Pons (tissue), 1 donor: ENCODE results near the gene SIGLEC15.
"Not testable (repeated sequence)": the region's sequence is repeated elsewhere in the genome, so short reads cannot be mapped to it uniquely, and the experiment has no call there.

ENCODE experiments used
- DNase-seq: peaks from one replicate; pipeline ENCODE4 v3.0.0-alpha.2; 2016; ENCODE audit warnings: low spot score

SIGLEC15 gene

GRCh38 chr18:45825258-45826044 is at the start of gene SIGLEC15:
SIGLEC15 (plus strand) TSS chr18:45825675; CDS start chr18:45825729, 54 bp downstream.
- DNase-seq = no peak

- no peak for DNase-seq
Observed at GRCh38 chr18:45775743-45776142, 49.7 kb upstream of the SIGLEC15 start.

GRCh38 chr18:45777393-45777792 is 48.1 kb upstream of the SIGLEC15 start:
- no peak for DNase-seq

GRCh38 chr18:45780568-45780967 is 44.9 kb upstream of the SIGLEC15 start:
- DNase-seq = no peak

- no peak for DNase-seq
Observed at GRCh38 chr18:45782662-45783061, 42.8 kb upstream of the SIGLEC15 start.

GRCh38 chr18:45783097-45784075 is 42.1 kb upstream of the SIGLEC15 start:
- no peak for DNase-seq

- DNase-seq = no peak
Observed at GRCh38 chr18:45785134-45785533, 40.3 kb upstream of the SIGLEC15 start.

- DNase-seq = no peak
Observed at GRCh38 chr18:45786941-45787340, 38.5 kb upstream of the SIGLEC15 start.

- no peak for DNase-seq
Observed at GRCh38 chr18:45787346-45787745, 38.1 kb upstream of the SIGLEC15 start.

- no peak for DNase-seq
Observed at GRCh38 chr18:45788861-45789260, 36.6 kb upstream of the SIGLEC15 start.

GRCh38 chr18:45792506-45793263 is 32.8 kb upstream of the SIGLEC15 start:
- DNase-seq = no peak

- no peak for DNase-seq
Observed at GRCh38 chr18:45793264-45793965, 32.1 kb upstream of the SIGLEC15 start.

GRCh38 chr18:45801416-45802004 is 24.0 kb upstream of the SIGLEC15 start:
- no peak for DNase-seq

GRCh38 chr18:45802814-45803492 is 22.5 kb upstream of the SIGLEC15 start:
- no peak for DNase-seq

GRCh38 chr18:45805551-45805950 is 19.9 kb upstream of the SIGLEC15 start:
- DNase-seq = no peak

GRCh38 chr18:45806226-45806625 is 19.2 kb upstream of the SIGLEC15 start:
- DNase-seq = no peak

GRCh38 chr18:45807144-45807543 is 18.3 kb upstream of the SIGLEC15 start:
- not testable (repeated sequence) for DNase-seq

GRCh38 chr18:45814733-45815132 is 10.7 kb upstream of the SIGLEC15 start:
- DNase-seq = not testable (repeated sequence)

- no peak for DNase-seq
Observed at GRCh38 chr18:45817543-45817942, 7.9 kb upstream of the SIGLEC15 start.

- DNase-seq = not testable (repeated sequence)
Observed at GRCh38 chr18:45818765-45819164, 6.7 kb upstream of the SIGLEC15 start.
